Karpas-422 (cell line): Measurements from ENCODE around the gene SMIM36. TPM values are rescaled to one million over a fixed set of nuclear protein-coding genes. Genes with fewer than 3 reads are reported as not detected.
A peak's percentile ranks its signal among the peaks of the same experiment; 100 is the strongest.
"Not testable (repeated sequence)": the region's sequence is repeated elsewhere in the genome, so short reads cannot be mapped to it uniquely, and the experiment has no call there.

Experiments used
- DNase-seq: peaks from one replicate; pipeline ENCODE4 v3.0.0-alpha.2; 2015
- H2AFZ ChIP-seq: fragments of 200-600 bp; sonication (generic); 2 replicates; pipeline ENCODE4 v1.6.1; 2014; ENCODE audit warnings: antibody characterized with exemption, low read length, mixed read lengths
- H3K27ac ChIP-seq: fragments of 200-600 bp; sonication (generic); 2 replicates; pipeline ENCODE4 v1.5.1; 2014; ENCODE audit warnings: mild to moderate bottlenecking, low read length, moderate library complexity
- H3K27me3 ChIP-seq: fragments of 200-600 bp; sonication (generic); 2 replicates; pipeline ENCODE4 v1.6.1; 2014; ENCODE audit warnings: low read length, mixed read lengths
- H3K36me3 ChIP-seq: fragments of 200-600 bp; sonication (generic); 2 replicates; pipeline ENCODE4 v1.6.1; 2014; ENCODE audit warnings: low read length, mixed read lengths; ENCODE audit not compliant: insufficient read depth
- H3K4me1 ChIP-seq: fragments of 200-600 bp; sonication (generic); 2 replicates; pipeline ENCODE4 v1.6.1; 2014; ENCODE audit warnings: mild to moderate bottlenecking, low read length, mixed read lengths
- H3K4me2 ChIP-seq: fragments of 200-600 bp; sonication (generic); 2 replicates; pipeline ENCODE4 v1.6.1; 2014; ENCODE audit warnings: low read length, low read depth, mild to moderate bottlenecking; ENCODE audit not compliant: poor library complexity, severe bottlenecking
- H3K4me3 ChIP-seq: fragments of 200-600 bp; sonication (generic); 2 replicates; pipeline ENCODE4 v1.5.1; 2014; ENCODE audit warnings: mild to moderate bottlenecking, antibody characterized with exemption, low read length, mixed read lengths
- H3K79me2 ChIP-seq: fragments of 200-600 bp; sonication (generic); 2 replicates; pipeline ENCODE4 v1.6.1; 2014; ENCODE audit warnings: mild to moderate bottlenecking, low read length, mixed read lengths
- H3K9ac ChIP-seq: fragments of 200-600 bp; sonication (generic); 2 replicates; pipeline ENCODE4 v1.6.0; 2014; ENCODE audit warnings: low read length
- H3K9me2 ChIP-seq: fragments of 200-600 bp; sonication (generic), shearing (Covaris generic); replicated peaks from 2 replicates; pipeline ENCODE4 v1.6.0; 2014; ENCODE audit warnings: mild to moderate bottlenecking, low read length, moderate library complexity; ENCODE audit not compliant: insufficient read depth
- H3K9me3 ChIP-seq: fragments of 300-700, 200-600 bp; sonication (generic); 2 replicates; pipeline ENCODE4 v1.6.1; 2014; ENCODE audit warnings: low read length, mixed read lengths
- H4K20me1 ChIP-seq: fragments of 200-600 bp; sonication (generic); 2 replicates; pipeline ENCODE4 v1.6.1; 2014; ENCODE audit warnings: mild to moderate bottlenecking, antibody characterized with exemption, low read length, low read depth; ENCODE audit not compliant: insufficient read depth
- total RNA-seq: library from RNA; depleted of rRNA; stranded (reverse); fragments of >200 nt; shearing (Covaris generic); gene quantifications from 2 replicates; pipeline ENCODE4 v1.2.3, GENCODE V29; 2014; ENCODE audit warnings: low replicate concordance

The SMIM36 gene
- total RNA-seq, 1 experiment from 2014 or later: not detected

- H3K27me3 ChIP-seq: no peaks in the 10 kb centered on the region
- H3K9me2 ChIP-seq: no peaks in the 10 kb centered on the region
- no peak overlapping the region for H3K27ac ChIP-seq
- no peaks in the 10 kb centered on the region for H4K20me1 ChIP-seq
- H2AFZ ChIP-seq: no peak overlapping the region
- no peaks in the 10 kb centered on the region for H3K4me1 ChIP-seq
- H3K4me3 ChIP-seq: no peak overlapping the region
- H3K4me2 ChIP-seq: no peak overlapping the region
- no peaks in the 10 kb centered on the region for H3K79me2 ChIP-seq
- H3K36me3 ChIP-seq: no peaks in the 10 kb centered on the region
- H3K9me3 ChIP-seq: no peaks in the 10 kb centered on the region
- no peak overlapping the region for H3K9ac ChIP-seq
- no peak for DNase-seq
These were observed 25.0 kb upstream of the SMIM36 start for GRCh38 chr17:55536205-55536604.

- Histone ChIP-seq H3K27me3 (no peaks in the 10 kb centered on the region), H3K27ac (no peak overlapping the region), H3K9me3 (no peaks in the 10 kb centered on the region), H3K4me2 (no peak overlapping the region), H4K20me1 (no peaks in the 10 kb centered on the region), H3K79me2 (no peaks in the 10 kb centered on the region), H3K9me2 (no peaks in the 10 kb centered on the region), H3K4me3 (no peak overlapping the region), H3K4me1 (peaks cover 16% of the 10 kb centered on the region), H3K36me3 (no peaks in the 10 kb centered on the region), H3K9ac (no peak overlapping the region), H2AFZ (no peak overlapping the region)
- DNase-seq: no peak
These were observed 22.4 kb upstream of the SMIM36 start for GRCh38 chr17:55533608-55534007.

GRCh38 chr17:55532670-55533069 lies 21.4 kb upstream of the SMIM36 start:
- peaks cover 19% of the 10 kb centered on the region for H3K4me1 ChIP-seq

GRCh38 chr17:55531053-55531728 lies 19.9 kb upstream of the SMIM36 start:
- H3K4me2 ChIP-seq: no peak overlapping the region
- no peak overlapping the region for H2AFZ ChIP-seq
- no peaks in the 10 kb centered on the region for H3K9me2 ChIP-seq
- no peak overlapping the region for H3K27ac ChIP-seq
- H3K27me3 ChIP-seq: no peaks in the 10 kb centered on the region
- no peaks in the 10 kb centered on the region for H3K79me2 ChIP-seq
- no peaks in the 10 kb centered on the region for H4K20me1 ChIP-seq
- no peaks in the 10 kb centered on the region for H3K9me3 ChIP-seq
- H3K4me3 ChIP-seq: no peak overlapping the region
- no peak for DNase-seq
- no peak overlapping the region for H3K9ac ChIP-seq
- peaks cover 19% of the 10 kb centered on the region for H3K4me1 ChIP-seq
- no peaks in the 10 kb centered on the region for H3K36me3 ChIP-seq

More at GRCh38 chr17:55532670-55533069, 21.4 kb upstream of the SMIM36 start:
- H3K79me2 ChIP-seq: no peaks in the 10 kb centered on the region
- H3K36me3 ChIP-seq: no peaks in the 10 kb centered on the region
- no peaks in the 10 kb centered on the region for H3K9me3 ChIP-seq
- no peaks in the 10 kb centered on the region for H4K20me1 ChIP-seq
- no peaks in the 10 kb centered on the region for H3K27me3 ChIP-seq
- no peak for DNase-seq
- no peak overlapping the region for H3K9ac ChIP-seq
- H2AFZ ChIP-seq: no peak overlapping the region
- no peak overlapping the region for H3K27ac ChIP-seq
- no peak overlapping the region for H3K4me2 ChIP-seq
- H3K9me2 ChIP-seq: no peaks in the 10 kb centered on the region
- H3K4me3 ChIP-seq: no peak overlapping the region

GRCh38 chr17:55530064-55530463 lies 18.8 kb upstream of the SMIM36 start:
- no peak overlapping the region for H3K4me3 ChIP-seq
- H3K79me2 ChIP-seq: no peaks in the 10 kb centered on the region

GRCh38 chr17:55527540-55528118 lies 16.4 kb upstream of the SMIM36 start:
- no peak overlapping the region for H3K27ac ChIP-seq
- no peaks in the 10 kb centered on the region for H4K20me1 ChIP-seq
- peaks cover 30% of the 10 kb centered on the region for H3K4me1 ChIP-seq
- no peak overlapping the region for H3K9ac ChIP-seq
- H3K4me2 ChIP-seq: no peak overlapping the region
- no peaks in the 10 kb centered on the region for H3K79me2 ChIP-seq
- H3K9me3 ChIP-seq: no peaks in the 10 kb centered on the region
- no peaks in the 10 kb centered on the region for H3K27me3 ChIP-seq
- no peak overlapping the region for H3K4me3 ChIP-seq
- H3K36me3 ChIP-seq: no peaks in the 10 kb centered on the region
- DNase-seq: peak; percentile 77
- H3K9me2 ChIP-seq: no peaks in the 10 kb centered on the region
- no peak overlapping the region for H2AFZ ChIP-seq

More at GRCh38 chr17:55530064-55530463, 18.8 kb upstream of the SMIM36 start:
- Histone ChIP-seq H3K9ac (0 out of 2 replicates have a peak overlapping the region, but pooled peaks have one; percentile 1), H2AFZ (no peak overlapping the region), H3K4me2 (peak overlapping the region; percentile 16), H3K9me2 (no peaks in the 10 kb centered on the region), H3K36me3 (no peaks in the 10 kb centered on the region), H4K20me1 (no peaks in the 10 kb centered on the region), H3K27me3 (no peaks in the 10 kb centered on the region), H3K4me1 (peaks cover 19% of the 10 kb centered on the region), H3K9me3 (no peaks in the 10 kb centered on the region), H3K27ac (no peak overlapping the region)
- no peak for DNase-seq

GRCh38 chr17:55524440-55525220 lies 13.4 kb upstream of the SMIM36 start:
- H3K27me3 ChIP-seq: no peaks in the 10 kb centered on the region
- H3K27ac ChIP-seq: no peak overlapping the region
- peaks cover 23% of the 10 kb centered on the region for H3K4me1 ChIP-seq
- no peaks in the 10 kb centered on the region for H3K9me3 ChIP-seq
- peak; percentile 40 for DNase-seq
- no peaks in the 10 kb centered on the region for H4K20me1 ChIP-seq
- no peaks in the 10 kb centered on the region for H3K36me3 ChIP-seq
- no peaks in the 10 kb centered on the region for H3K9me2 ChIP-seq
- H3K4me3 ChIP-seq: no peak overlapping the region
- H3K9ac ChIP-seq: no peak overlapping the region
- H3K4me2 ChIP-seq: peak overlapping the region; percentile 2
- H2AFZ ChIP-seq: no peak overlapping the region
- H3K79me2 ChIP-seq: no peaks in the 10 kb centered on the region

- not testable (repeated sequence) for H3K79me2 ChIP-seq, H3K9me3 ChIP-seq, H2AFZ ChIP-seq, H3K36me3 ChIP-seq, H4K20me1 ChIP-seq, H3K9me2 ChIP-seq, H3K9ac ChIP-seq, H3K27ac ChIP-seq, H3K4me3 ChIP-seq, H3K4me2 ChIP-seq, H3K27me3 ChIP-seq
- peak; percentile 9 for DNase-seq
- H3K4me1 ChIP-seq: peaks cover 14% of the 10 kb centered on the region
These were observed 11.8 kb upstream of the SMIM36 start for GRCh38 chr17:55523032-55523431.
